Body of pancreas (tissue), 4 donors: ENCODE measurements around the gene CUL4A.

ENCODE experiments used
- CTCF ChIP-seq, 7 experiments: fragments of 450-650 bp in 4 of 7; fragments of 200-600 bp in 3 of 7; sonication (generic) in 3 of 7; IDR thresholded peaks; one replicate each; pipeline ENCODE4 v1.5.1; 2016 to 2019; ENCODE audit warnings: antibody characterized with exemption in 7 of 7
- POLR2A ChIP-seq, 3 donors: fragments of 450-650 bp; IDR thresholded peaks; one replicate each; pipeline ENCODE4 v1.6.1; 2016; ENCODE audit warnings: antibody characterized with exemption in 3 of 3, mild to moderate bottlenecking in 2 of 3

GRCh38 chr13:113205428-113205931 is 3.9 kb upstream of the CUL4A start:
- TF ChIP-seq POLR2A (IDR thresholded peaks at IDR 0.05) (no peak), CTCF (IDR thresholded peaks at IDR 0.05) (no peak)
